Measurements from ENCODE around the gene GOSR1.
"Not testable (repeated sequence)": the region's sequence is repeated elsewhere in the genome, so short reads cannot be mapped to it uniquely, and the experiment has no call there.

GOSR1 gene

GRCh38 chr17:30547778-30548573 is 70.8 kb downstream of the GOSR1 start:
- no peak for DNase-seq

DNA sequence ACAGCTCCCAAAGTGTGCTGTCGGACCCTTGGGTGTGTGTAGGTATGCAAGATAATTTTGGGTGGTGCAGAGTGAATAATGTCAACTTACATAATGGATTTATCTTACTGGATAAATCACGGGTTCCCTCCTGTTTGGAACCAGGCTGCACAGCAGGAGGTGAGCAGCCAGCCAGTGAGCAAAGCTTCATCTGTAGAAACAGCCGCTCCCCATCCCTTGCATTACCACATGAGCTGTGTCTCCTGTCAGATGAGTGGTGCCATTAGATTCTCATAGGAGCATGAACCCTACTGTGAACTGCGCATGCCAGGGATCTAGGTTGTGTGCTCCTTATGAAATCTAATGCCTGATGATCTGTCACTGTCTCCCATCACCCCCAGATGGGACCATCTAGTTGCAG is 72.0 kb downstream of the GOSR1 start:
- DNase-seq, result not testable (repeated sequence)

GRCh38 chr17:30549864-30550511 is 72.8 kb downstream of the GOSR1 start:
- no peak for DNase-seq

DNA sequence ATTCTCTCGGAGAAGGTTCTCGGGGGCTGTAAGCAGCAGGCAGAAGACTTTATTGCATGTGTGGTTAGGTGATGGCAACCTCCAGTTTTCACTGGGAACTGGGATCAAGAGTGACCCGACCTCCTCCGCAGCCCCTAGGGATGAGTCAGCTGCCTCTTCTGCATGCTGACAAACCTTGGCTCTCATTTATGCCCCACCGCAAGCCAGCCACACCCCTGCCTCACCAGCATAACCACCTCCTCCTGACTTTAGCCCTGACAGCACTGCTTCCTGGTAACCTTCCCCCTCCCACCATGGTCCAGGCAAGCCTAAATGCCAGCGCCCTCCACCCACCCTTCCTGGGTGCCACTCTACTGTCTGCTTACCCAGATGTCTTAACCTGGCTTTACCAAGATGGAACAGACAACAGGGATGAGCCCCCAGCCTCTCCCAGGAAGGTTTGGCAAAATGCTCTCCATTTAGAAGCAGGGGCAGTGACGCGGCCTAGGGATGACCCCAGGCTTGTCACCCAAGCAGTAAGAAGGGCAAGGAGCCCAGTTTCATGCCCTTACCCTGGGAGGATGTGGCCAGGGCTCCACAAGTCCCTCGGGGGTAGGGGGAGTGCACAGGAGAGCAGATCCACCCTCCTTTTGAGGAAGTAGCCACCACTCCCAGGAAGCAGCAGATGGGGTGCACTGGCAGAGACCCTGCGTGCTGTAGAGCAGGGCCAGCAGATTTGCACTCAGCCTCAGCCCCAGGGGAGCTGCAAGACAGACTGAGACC is 73.5 kb downstream of the GOSR1 start:
- no peak for DNase-seq

DNA sequence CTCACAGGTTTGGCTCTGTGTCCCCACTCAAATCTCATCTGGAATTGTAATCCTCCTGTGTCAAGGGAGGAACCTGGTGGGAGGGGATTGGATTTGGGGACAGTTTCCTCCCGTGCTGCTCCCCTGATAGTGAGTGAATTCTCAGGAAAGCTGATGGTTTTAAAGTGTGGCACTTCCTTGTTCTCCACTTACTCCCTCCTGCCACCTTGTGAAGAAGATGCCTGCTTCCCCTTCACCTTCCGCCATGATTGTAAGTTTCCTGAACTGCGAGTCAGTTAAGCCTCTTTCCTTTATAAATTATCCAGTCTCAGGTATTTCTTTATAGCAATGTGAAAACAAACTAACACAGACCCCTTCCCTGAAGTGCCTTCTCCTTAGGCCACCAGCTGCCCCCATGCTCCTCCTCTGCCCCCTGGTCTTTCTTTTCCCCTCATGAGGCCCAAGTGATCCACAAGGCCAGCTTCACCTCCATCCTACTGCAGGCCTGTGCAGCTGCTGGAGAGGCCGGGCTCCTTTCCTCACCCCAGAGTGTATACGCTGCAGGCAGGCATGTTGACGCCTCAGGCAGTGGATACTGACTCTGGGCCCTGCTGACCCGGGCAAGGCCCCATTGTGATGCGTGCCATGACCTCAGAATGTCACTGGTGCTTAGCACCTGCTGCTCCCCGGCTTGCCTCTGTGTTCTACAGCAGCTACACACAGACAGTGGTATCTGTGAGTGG is 74.2 kb downstream of the GOSR1 start:
- DNase-seq, result not testable (repeated sequence)

DNA sequence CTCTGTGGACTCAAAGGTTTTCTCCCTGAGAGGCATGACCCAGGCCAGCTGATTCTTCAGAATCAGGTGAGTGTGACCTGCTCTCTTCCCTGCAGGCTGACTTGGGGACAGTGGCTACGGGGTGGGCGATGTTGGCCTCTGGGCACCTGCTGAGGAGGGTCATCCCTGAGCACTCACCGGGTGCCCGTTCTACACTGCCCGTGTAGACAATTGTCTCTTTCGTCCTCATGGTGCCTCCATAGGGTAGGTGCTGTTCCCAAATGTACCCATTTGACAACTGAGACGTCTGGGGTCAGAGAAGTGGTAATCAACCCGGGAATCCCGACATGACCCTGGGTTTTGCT is 74.8 kb downstream of the GOSR1 start:
- DNase-seq, result no peak

GRCh38 chr17:30552994-30553566 is 75.9 kb downstream of the GOSR1 start:
- DNase-seq, result no peak

- not testable (repeated sequence) for DNase-seq
Measured at GRCh38 chr17:30553823-30554440, 76.7 kb downstream of the GOSR1 start.

- no peak for DNase-seq
Measured at GRCh38 chr17:30554839-30555751, 77.9 kb downstream of the GOSR1 start.

GRCh38 chr17:30555942-30556341 is 78.7 kb downstream of the GOSR1 start:
- no peak for DNase-seq

DNA sequence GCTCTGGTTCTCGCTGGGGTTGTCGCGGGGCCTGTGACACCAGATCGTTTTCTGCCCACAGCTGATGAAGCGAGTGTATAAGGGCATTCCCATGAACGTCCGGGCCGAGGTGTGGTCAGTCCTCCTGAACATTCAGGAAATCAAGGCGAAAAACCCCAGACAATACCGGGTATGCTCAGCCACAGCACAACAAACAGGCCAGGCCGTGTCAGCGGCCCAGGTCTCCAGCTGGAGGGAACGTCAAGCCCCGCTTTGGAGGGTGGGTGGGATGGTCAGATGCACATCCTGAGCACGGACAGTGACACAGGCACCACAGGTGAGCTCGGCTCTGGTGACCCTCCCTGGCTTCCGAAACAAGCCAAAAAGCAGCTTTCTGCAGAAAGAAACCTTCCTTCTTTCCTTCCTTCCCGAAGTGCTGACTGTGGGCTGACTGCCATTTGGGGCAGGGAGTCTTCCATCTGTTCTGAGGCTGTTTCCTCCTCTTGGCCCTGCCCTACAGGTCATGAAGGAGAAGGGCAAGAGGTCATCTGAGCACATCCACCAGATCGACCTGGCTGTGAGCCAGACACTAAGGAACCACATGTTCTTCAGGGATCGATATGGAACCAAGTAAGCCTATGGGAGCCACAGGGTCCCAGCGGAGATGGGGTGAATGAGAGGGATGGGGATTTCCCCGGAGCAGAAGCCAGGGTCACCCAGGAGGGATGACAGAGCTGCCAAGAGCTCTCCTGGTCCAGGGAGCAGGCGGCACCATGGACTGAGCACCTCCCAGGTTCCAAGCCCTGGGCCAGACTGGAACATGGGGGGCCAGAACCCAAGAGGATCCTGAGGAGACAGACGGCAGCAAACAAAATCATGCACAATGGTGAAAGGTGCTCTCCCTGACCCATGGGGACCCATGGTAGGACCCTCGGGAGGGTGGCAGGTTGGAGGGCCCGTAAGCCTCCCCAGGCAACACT is 79.4 kb downstream of the GOSR1 start:
- no peak for DNase-seq

DNA sequence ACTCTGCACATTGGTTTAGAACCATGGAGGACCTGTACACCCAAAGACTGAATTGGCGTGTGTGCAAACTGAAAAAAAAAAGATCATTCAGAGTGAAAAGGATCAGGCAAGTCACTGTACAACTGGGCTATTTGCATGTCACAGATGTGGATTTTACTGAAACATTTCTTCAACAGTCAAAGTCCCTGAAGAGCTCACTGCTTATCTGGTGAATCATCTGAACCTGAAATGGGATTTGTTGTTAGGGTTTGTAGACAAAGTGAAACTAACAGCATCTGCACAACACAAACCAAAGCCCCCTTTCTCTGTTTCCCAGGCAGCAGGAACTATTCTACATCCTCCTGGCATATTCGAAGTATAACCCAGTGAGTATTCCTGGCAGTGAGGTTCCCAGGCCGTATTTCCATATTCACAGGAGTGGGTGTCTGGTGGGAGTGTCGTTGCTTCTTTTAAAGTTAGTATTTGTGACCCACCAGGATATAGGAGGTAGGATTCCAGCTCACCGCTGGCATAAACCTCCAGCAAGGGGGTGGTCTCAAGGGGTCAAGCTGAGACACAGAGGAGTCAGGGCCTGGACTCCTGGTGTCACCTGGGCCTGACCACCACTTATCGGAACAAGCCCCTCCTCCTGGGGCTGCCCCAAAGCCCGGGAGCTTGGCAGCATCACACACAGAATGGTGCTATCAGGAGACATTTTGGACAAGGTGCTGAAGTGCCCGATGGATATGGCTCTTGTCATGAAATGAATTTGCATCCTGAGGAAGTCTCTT is 80.9 kb downstream of the GOSR1 start:
- no peak for DNase-seq

DNA sequence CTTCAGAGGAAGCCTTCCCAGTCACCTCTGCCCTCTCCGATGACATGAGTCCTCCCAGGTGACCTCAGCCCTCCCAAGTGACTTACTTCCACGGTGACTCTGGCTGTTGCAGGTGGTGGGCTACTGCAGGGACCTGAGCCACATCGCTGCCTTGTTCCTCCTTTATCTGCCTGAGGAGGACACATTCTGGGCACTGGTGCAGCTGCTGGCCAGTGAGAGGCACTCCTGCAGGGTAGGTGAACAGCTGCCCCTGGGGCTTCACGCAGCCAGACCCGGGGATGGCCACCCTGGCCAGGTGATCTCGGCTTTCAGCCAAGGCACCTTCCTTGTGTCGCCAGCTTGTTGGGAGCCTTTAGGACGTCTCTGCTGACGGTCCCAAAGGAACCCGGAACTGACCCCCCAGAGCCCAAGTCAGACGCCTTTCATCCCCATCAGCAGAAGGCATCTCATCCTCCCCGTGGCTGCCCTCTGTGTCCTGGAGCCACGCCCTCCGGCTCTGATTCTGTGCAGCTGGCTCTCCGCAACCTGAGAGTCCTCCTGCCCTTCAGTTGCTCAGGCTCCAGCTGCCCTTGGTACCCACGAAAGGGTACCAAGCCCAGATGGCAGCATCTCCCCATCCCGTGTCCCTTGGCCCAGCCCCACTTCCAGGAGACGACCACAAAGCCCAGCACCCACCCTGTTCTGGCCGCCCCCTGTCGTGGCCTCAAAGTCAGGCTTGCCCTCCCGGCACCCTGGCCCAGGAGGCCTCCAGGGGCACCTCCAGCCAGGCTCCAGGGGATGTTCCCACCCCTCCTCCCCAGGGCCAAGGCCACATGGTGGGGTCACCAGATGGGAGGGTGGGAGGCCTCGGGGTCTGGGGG is 81.7 kb downstream of the GOSR1 start:
- no peak for DNase-seq

- no peak for DNase-seq
Measured at GRCh38 chr17:30559656-30560055, 82.4 kb downstream of the GOSR1 start.

DNA sequence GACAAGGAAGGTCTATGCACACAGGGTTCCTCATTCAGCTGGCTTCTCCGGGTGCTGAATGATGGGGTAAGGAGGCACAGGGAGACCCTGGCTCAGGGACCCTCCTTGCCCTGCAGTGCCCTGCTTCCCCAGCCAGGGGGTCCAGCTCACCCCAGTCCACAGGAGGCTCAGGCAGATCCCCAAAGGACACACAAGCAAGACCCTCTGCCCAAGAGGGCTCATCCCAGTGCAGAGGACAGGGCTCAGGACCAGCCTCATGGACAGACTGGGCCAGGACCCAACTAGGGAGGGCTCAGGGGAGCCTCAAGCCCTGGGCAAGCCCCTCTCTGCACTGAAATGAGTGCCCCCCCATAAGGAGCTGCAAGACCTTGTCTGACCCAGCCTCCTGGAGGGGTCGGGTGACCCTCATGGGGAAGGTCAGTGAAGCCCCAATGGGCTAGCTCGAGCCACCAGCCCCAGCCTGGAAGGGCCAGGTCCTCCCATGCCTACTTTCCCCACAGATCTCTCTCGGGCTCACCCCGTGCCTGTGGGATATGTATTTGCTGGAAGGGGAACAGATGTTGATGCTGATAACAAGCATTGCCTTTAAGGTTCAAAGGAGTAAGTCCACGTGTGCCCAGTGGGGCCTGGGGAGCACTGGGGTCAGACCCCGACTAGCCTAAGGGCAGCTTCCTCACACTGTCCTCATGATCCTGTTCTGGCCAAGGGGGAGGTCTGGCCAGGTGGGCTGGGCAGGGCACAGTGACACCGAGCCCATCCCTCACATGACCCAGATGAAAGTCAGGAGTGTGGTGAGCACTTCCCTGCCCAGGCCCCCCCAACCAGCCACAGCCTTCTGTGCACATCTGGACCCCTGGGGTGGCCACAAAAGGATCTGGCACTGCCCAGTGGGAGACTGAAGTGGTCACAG is 83.2 kb downstream of the GOSR1 start:
- DNase-seq, result not testable (repeated sequence)

GRCh38 chr17:30561766-30562165 is 84.6 kb downstream of the GOSR1 start:
- DNase-seq, result not testable (repeated sequence)

All from right hindlimb (tissue), 1 donor.